ENCODE measurements around the gene AOC2.
A peak's percentile ranks its signal among the peaks of the same experiment; 100 is the strongest.
"Not testable (repeated sequence)": the region's sequence is repeated elsewhere in the genome, so short reads cannot be mapped to it uniquely, and the experiment has no call there.

The AOC2 gene

GRCh38 chr17:42832213-42832933, 12.0 kb upstream of the AOC2 start:
- DNase-seq, result no peak

GRCh38 chr17:42832934-42833766, 11.2 kb upstream of the AOC2 start, which contains the start of gene PSME3:
PSME3 (plus strand) TSS chr17:42833397; CDS start chr17:42833632, 235 bp downstream.
- DNase-seq, result peak; percentile 76

GRCh38 chr17:42833767-42834422, 10.5 kb upstream of the AOC2 start:
- DNase-seq, result no peak

GRCh38 chr17:42835732-42836131, 8.6 kb upstream of the AOC2 start:
- DNase-seq, result no peak

GRCh38 chr17:42841975-42842685, 2.2 kb upstream of the AOC2 start:
- DNase-seq, result no peak

- no peak for DNase-seq
Observed at GRCh38 chr17:42843358-42843934, 934 bp upstream of the AOC2 start.

GRCh38 chr17:42844761-42845555, 578 bp downstream of the AOC2 start:
- no peak for DNase-seq

- DNase-seq, result no peak
Observed at GRCh38 chr17:42845556-42845917, 1.2 kb downstream of the AOC2 start.

GRCh38 chr17:42845918-42846593, 1.7 kb downstream of the AOC2 start:
- DNase-seq, result no peak

- no peak for DNase-seq
Observed at GRCh38 chr17:42846594-42847280, 2.4 kb downstream of the AOC2 start.

GRCh38 chr17:42848093-42848492, 3.7 kb downstream of the AOC2 start:
- no peak for DNase-seq

- DNase-seq, result no peak
Observed at GRCh38 chr17:42849031-42849430, 4.7 kb downstream of the AOC2 start.

- DNase-seq, result no peak
Observed at GRCh38 chr17:42849451-42850181, 5.2 kb downstream of the AOC2 start.

- no peak for DNase-seq
Observed at GRCh38 chr17:42850954-42851353, 6.6 kb downstream of the AOC2 start, which contains the start of gene AOC3. AOC3 (plus strand) TSS chr17:42851199; CDS start chr17:42851344, 145 bp downstream.

- not testable (repeated sequence) for DNase-seq
Observed at GRCh38 chr17:42851371-42852240, 7.2 kb downstream of the AOC2 start.

GRCh38 chr17:42852351-42852750, 8.0 kb downstream of the AOC2 start:
- no peak for DNase-seq

GRCh38 chr17:42853004-42853403, 8.6 kb downstream of the AOC2 start:
- DNase-seq, result no peak

GRCh38 chr17:42853597-42853967, 9.2 kb downstream of the AOC2 start:
- no peak for DNase-seq
